Mucosa of gallbladder (tissue), 1 donor: Measurements from ENCODE around the gene C12orf56. TPM values are rescaled to one million over a fixed set of nuclear protein-coding genes. Genes with fewer than 3 reads are reported as not detected.
"Not testable (repeated sequence)": the region's sequence is repeated elsewhere in the genome, so short reads cannot be mapped to it uniquely, and the experiment has no call there.

ENCODE experiments used
- DNase-seq: peaks from one replicate; pipeline ENCODE4 v3.0.0-alpha.2; 2020; ENCODE audit warnings: low spot score
- total RNA-seq: library from RNA; stranded (reverse); gene quantifications from one replicate; pipeline ENCODE4 v1.2.1, GENCODE V29; 2021
- donor health status: DM: no; HTN: no; CAD: no.

C12orf56 gene
- total RNA-seq, 1 donor from 2014 or later: 0.52 TPM

DNA sequence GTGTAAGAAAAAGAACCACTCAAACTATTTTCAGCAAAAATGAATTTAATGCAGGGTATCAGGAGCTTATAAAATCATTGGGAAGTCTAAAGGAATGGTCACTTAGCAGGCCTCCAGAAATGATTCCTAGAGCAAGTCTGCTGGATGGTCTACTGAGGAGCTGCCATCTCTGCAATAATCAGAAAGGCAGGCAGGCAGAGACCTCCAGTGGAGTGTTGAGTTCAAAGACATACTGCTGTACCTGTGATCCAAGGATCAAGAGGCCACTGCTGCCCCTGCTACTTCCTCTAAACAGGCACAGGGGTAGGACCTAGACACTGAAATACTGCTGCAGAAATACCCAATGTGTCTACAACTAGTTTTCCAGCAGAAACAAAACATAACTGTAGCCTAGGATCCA is 154.0 kb downstream of the C12orf56 start:
- no peak for DNase-seq

DNA sequence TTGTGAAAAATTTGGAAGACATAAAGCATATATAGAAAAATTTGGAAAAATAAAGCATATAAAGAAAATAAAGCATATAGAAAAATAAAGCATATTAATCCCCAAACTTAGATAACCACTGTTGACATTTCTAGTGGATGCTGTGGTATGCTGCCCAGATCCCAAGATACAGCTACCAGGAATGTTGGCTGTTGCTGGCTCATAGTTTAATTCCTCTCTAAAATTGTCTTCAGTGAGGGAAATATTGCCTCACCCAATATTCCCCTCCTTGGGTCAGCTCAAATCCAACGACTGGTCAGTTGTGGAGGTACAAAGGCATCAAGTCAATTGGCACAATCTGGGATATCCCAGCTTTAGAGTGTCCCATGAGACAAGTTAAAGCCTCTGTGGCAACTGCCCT is 158.4 kb downstream of the C12orf56 start:
- no peak for DNase-seq

DNA sequence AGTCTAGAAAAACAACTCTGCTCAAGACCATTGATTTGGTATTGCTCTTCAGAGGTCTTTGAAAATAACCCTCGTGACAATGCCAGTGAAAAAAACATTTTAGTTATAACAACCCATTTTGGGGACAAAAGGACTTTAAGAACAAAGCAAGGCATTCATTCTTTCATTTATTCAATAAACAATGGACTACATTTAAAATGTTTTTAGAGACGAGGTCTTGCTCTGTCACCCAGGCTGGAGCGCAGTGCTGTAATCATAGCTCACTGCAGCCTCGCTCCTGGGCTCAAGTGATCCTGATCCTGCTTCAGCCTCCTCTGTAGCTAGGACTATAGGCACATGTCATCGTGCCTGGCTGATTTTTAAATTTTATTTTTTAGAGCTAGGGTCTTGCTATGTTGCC is 160.8 kb downstream of the C12orf56 start:
- no peak for DNase-seq

DNA sequence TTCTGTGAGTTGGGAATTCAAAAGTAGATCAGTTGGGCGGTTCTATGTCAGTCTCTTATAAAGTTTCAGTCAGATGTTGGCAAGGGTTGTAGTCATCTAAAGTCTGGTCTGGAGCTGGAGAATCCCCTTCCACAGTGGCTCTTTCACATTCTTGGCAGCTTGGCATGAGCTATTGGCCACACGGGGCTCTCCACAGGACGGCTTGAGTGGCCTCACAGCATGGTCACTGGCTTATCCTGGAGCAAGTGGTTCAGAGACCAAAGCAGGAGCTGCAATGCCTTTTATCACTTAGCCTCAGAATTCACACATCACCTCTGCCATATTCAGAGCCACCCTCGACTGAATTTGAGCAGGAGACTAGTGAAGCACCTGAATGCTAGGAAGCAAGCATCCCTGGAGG is 161.3 kb downstream of the C12orf56 start:
- DNase-seq: no peak

DNA sequence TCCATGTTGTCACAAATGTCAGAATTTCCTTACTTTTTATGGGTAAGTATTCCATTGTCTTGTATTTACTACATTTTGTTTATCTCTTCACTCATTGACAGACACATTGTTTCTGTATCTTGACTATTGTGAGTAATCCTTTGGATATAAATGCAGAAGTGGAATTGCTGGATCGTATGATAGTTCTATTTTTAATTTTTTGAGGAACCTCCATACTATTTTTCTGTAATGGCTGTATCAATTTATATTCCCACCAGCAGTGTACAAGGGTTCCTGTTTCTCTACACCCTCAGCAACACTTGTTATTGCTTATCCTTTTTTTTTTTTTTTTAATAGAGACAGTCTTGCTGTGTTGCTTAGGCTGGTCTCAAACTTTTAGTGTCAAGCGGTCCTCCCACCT is 164.9 kb downstream of the C12orf56 start:
- no peak for DNase-seq

DNA sequence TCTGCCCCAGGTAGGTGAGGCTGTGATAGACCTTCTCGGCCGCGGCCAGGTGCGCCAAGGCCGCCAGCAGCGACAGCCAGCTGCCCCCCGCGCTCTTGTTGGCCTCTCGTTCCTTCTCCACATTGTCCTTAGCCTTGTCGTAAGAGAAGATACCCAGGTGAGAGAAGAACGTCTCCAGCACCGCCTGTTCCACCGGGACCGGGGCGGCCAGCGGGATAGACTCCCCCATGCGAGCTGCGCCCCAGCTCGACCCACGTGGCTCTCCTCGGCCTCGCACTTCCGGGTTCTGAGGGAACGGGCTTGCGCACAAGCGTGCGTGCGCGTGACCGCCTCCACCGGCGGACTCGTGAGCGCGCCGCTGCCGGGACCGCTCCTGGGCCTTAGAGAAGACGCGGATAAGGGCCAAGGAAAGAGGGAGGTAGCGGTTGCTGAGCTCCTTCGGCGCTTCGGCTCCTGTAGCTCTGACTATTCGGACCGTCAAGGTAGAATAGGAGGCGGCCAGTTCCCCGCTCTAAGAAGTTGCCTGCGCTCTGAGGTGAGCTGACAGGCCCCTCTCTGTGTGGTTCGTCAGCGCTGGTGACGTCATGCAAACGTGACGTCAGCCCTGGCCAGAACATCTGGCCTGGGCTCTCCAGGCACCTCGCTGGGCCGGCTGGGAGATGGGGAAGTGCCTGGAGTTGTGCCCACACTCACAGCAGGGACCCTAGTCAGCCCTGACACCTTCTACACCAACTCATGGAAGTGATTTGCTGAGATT is 168.4 kb downstream of the C12orf56 start, which contains the start of gene KICS2:
Gene KICS2, minus strand, starts transcription at position 288 of the 757 bp plus-strand sequence. Its CDS starts 59 bp downstream, at position 229.
- peak; percentile 94 for DNase-seq

DNA sequence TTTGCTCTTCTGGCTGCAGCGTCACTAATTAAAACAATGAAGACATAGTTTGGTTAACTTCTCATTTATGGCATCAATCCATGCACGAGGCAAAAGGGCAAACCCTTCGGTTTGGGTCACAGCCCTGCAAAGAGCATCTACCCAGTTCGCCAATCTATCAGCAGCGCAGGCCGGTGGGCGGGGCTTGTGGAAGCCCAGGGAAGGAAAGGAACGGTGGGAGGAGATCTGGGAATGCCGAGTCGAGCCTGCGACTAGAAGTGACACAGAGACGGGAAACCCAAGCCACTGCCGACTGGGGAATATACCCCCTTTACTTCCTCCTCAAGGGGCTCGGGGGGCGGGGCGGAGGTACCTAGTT is 168.9 kb downstream of the C12orf56 start:
- peak; percentile 83 for DNase-seq

DNA sequence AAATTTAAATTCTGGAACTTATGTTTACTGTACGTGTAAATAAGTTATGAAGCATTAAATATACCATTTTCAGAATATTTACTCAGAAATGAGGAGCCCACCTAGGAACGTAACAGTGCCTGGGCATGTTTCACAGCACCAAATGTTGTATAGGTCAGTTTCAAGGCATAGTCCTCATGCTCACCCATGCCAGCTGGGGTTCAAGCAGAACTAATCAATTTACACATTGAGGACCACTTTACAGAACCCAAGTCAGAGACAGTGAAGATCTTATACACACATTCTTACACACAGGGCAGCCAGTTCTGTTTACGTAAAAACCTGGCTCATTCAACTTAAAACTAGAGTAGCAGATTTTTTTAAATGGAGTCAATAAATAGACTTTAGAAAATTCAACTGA is 170.5 kb downstream of the C12orf56 start:
- DNase-seq: no peak

DNA sequence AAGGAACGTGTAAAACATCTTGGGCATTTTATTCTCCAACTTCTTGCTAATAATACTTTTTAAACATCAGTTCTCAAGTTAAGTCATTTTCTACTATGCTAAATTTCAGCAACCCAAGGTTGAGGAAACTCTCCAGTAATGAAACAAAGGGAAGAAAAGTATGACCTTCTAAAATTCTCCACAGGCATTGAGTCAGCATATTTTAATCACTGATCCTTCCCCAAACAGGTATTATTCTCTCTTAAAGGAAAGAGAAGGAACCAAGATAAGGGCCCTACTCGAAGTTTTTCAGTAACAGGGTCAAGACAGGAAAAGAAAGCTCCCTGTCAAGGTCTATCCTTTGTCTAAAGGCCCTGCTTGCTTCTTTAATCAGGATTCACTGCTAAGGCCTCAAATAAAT is 171.4 kb downstream of the C12orf56 start:
- no peak for DNase-seq

DNA sequence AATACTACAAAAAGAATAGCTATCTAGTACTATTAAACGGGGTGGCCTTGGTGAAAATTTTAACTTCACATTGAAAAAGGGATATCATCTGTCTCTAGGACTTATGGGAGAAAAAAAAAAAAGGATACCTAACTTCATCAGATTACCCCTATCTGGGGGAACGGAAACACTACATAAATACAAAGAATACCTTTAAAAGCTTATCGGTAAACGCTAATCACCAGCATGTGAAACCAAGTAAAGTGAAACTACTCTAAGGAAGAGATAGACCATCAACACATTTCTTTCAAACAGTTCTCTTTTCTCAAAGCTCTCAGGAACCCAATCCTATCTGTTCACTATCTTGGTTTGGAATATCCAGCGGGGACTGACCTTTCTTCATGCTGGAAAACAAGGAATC is 172.0 kb downstream of the C12orf56 start:
- DNase-seq: no peak

DNA sequence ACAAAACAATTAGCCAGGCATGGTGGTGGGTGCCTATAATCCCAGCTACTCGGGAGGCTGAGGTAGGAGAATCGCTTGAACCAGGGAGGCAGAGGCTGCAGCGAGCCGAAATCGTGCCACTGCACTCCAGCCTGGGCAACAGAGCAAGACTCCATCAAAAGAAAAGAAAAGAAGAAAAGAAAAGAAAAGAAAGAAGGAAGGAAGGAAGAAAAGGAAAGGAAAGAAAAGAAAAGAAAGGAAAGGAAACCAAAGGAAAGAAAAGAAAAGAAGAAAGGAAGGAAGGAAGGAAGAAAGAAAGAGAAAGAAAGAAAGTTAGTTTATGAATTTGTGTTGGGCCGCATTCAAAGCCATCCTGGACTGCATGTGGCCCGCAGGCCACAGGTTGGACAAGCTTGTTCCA is 172.9 kb downstream of the C12orf56 start:
- not testable (repeated sequence) for DNase-seq

DNA sequence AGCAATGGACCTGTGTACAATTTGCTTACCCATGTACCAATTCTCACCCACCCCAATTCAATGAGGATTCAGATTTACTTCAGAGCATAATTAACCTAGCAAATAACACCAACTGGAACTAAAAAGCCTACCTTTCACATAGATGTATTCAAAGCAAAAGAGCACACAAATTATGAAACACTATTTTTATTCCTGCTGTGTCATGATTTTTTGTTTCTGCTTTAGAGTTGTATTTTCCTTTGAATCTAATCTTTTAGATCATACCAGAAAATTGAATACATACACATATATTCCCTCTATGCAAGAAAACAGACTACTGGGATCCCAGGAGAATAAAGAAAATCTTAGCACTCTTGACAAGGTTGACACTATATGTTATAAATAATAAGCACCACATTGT is 174.3 kb downstream of the C12orf56 start:
- no peak for DNase-seq

Other genes starting within 250 kb of the C12orf56 start
- gene KICS2, start 168.5 kb downstream of the C12orf56 start, total RNA-seq: 6.8 TPM
- 32.8 TPM for gene XPOT, start 13.6 kb upstream of the C12orf56 start, total RNA-seq
- gene TBK1, start 61.4 kb upstream of the C12orf56 start, total RNA-seq: 23.6 TPM
- 130 TPM for gene RASSF3, start 219.7 kb upstream of the C12orf56 start, total RNA-seq